SK-N-SH (cell line): ENCODE results near the gene UVRAG.

Experiments
- CTCF ChIP-seq: fragments of 200-600 bp; sonication (generic); IDR thresholded peaks from 2 replicates; pipeline ENCODE4 v1.6.1; 2017; ENCODE audit warnings: antibody characterized with exemption, mild to moderate bottlenecking, moderate library complexity
- EP300 ChIP-seq, 2 experiments: IDR thresholded peaks; 2 replicates each; pipeline versions ENCODE4 v1.4.0 to v1.6.1; 2012; ENCODE audit warnings: borderline replicate concordance in 1 of 2, low read depth in 1 of 2, low read length in 1 of 2
- EZH2phosphoT487 ChIP-seq: fragments of 200-600 bp; sonication (generic); IDR thresholded peaks from 2 replicates; pipeline ENCODE4 v1.6.1; 2017; ENCODE audit warnings: low read depth, mixed run types, mild to moderate bottlenecking, antibody characterized with exemption, moderate library complexity, borderline replicate concordance
- FOSL2 ChIP-seq: IDR thresholded peaks from 2 replicates; pipeline ENCODE4 v1.4.0; 2012; ENCODE audit warnings: low read depth, mild to moderate bottlenecking, moderate library complexity, borderline replicate concordance
- MAX ChIP-seq: IDR thresholded peaks from 2 replicates; pipeline ENCODE4 v1.4.0; 2012; ENCODE audit warnings: low read depth
- MXI1 ChIP-seq: IDR thresholded peaks from 2 replicates; pipeline ENCODE4 v1.6.1; 2012; ENCODE audit warnings: mild to moderate bottlenecking, low read depth, low read length, improper control_type of control experiment
- NFIC ChIP-seq: IDR thresholded peaks from 2 replicates; pipeline ENCODE4 v1.4.0; 2012; ENCODE audit warnings: borderline replicate concordance
- POLR2AphosphoS5 ChIP-seq: IDR thresholded peaks from 2 replicates; pipeline ENCODE4 v1.6.1; 2012; ENCODE audit warnings: low read depth, low read length
- REST ChIP-seq: IDR thresholded peaks from 2 replicates; pipeline ENCODE4 v1.6.1; 2012; ENCODE audit warnings: mild to moderate bottlenecking, low read depth, low read length, moderate library complexity
- SMC3 ChIP-seq: IDR thresholded peaks from 2 replicates; pipeline ENCODE4 v1.6.1; 2012; ENCODE audit warnings: low read depth, low read length, improper control_type of control experiment
- TEAD4 ChIP-seq: IDR thresholded peaks from 2 replicates; pipeline ENCODE4 v1.4.0; 2012; ENCODE audit warnings: mild to moderate bottlenecking, borderline replicate concordance; ENCODE audit not compliant: insufficient read depth
- YY1 ChIP-seq: IDR thresholded peaks from 2 replicates; pipeline ENCODE4 v1.4.0; 2012; ENCODE audit warnings: low read depth, mild to moderate bottlenecking
- ZBTB33 ChIP-seq: IDR thresholded peaks from 2 replicates; pipeline ENCODE4 v1.4.0; 2012; ENCODE audit warnings: low read depth, borderline replicate concordance

- TF ChIP-seq EZH2phosphoT487 (no peak), SMC3 (no peak), CTCF (no peak), POLR2AphosphoS5 (no peak), MXI1 (no peak), EP300 (IDR thresholded peaks at IDR 0.05; ENCODE audit: borderline replicate concordance in 1 of 2, low read depth in 1 of 2, low read length in 1 of 2) (no peak), MAX (no peak), ZBTB33 (no peak), TEAD4 (no peak), REST (no peak), NFIC (no peak), YY1 (no peak), FOSL2 (no peak)
Measured at GRCh38 chr11:75993126-75993525, 178.1 kb downstream of the UVRAG start.
